HepG2 (cell line): Measurements from ENCODE around the gene DLL1. TPM values are rescaled to one million over a fixed set of nuclear protein-coding genes. Genes with fewer than 3 reads are reported as not detected.

Experiments used
- CC2D1A ChIP-seq: sonication (generic); formaldehyde crosslinking; IDR thresholded peaks from 2 replicates; pipeline ENCODE4 v1.8.1; 2023; ENCODE audit warnings: mild to moderate bottlenecking, missing genetic modification reagents
- KDM5B ChIP-seq: sonication (generic); formaldehyde crosslinking; IDR thresholded peaks from 2 replicates; pipeline ENCODE4 v1.4.0; 2020; ENCODE audit warnings: missing genetic modification reagents, mild to moderate bottlenecking, borderline replicate concordance
- MBNL3 ChIP-seq: fragments of 250-450 bp; sonication (Bioruptor Pico); conservative IDR thresholded peaks from 2 replicates; pipeline ENCODE4 v1.8.0; 2022; ENCODE audit warnings: mild to moderate bottlenecking, inconsistent platforms
- NAIF1 ChIP-seq: sonication (generic); formaldehyde crosslinking; IDR thresholded peaks from 2 replicates; pipeline ENCODE4 v1.5.0; 2020; ENCODE audit warnings: mild to moderate bottlenecking, missing genetic modification reagents, borderline replicate concordance
- NFYC ChIP-seq: IDR thresholded peaks from 2 replicates; pipeline ENCODE4 v1.6.1; 2016; ENCODE audit warnings: missing genetic modification reagents, missing compliant biosample characterization
- PHF8 ChIP-seq: sonication (generic); formaldehyde crosslinking; IDR thresholded peaks from 2 replicates; pipeline ENCODE4 v1.5.0; 2020; ENCODE audit warnings: missing genetic modification reagents
- PRDM10 ChIP-seq: sonication (generic); formaldehyde crosslinking; IDR thresholded peaks from 2 replicates; pipeline ENCODE4 v1.4.0; 2020; ENCODE audit warnings: low read depth, missing genetic modification reagents
- RFXANK ChIP-seq: IDR thresholded peaks from 2 replicates; pipeline ENCODE4 v1.6.1; 2016
- SMAD9 ChIP-seq: sonication (generic); formaldehyde crosslinking; IDR thresholded peaks from 2 replicates; pipeline ENCODE4 v1.5.1; 2020; ENCODE audit warnings: mild to moderate bottlenecking, missing genetic modification reagents
- TGIF2 ChIP-seq: IDR thresholded peaks from 2 replicates; pipeline ENCODE4 v1.6.1; 2016; ENCODE audit warnings: control low read depth, missing compliant biosample characterization
- TIGD3 ChIP-seq: sonication (generic); formaldehyde crosslinking; IDR thresholded peaks from 2 replicates; pipeline ENCODE4 v1.5.1; 2020; ENCODE audit warnings: mild to moderate bottlenecking, missing genetic modification reagents, borderline replicate concordance
- TOE1 ChIP-seq: sonication (generic); formaldehyde crosslinking; IDR thresholded peaks from 2 replicates; pipeline ENCODE4 v1.4.0; 2020; ENCODE audit warnings: mild to moderate bottlenecking, missing genetic modification reagents
- ZBED4 ChIP-seq: sonication (generic); formaldehyde crosslinking; IDR thresholded peaks from 2 replicates; pipeline ENCODE4 v1.4.0; 2020; ENCODE audit warnings: missing genetic modification reagents, borderline replicate concordance
- ZBTB26 ChIP-seq: IDR thresholded peaks from 2 replicates; pipeline ENCODE4 v1.6.1; 2016; ENCODE audit warnings: missing compliant biosample characterization, missing genetic modification reagents, borderline replicate concordance
- ZBTB46 ChIP-seq: sonication (generic); formaldehyde crosslinking; IDR thresholded peaks from 2 replicates; pipeline ENCODE4 v1.4.0; 2020; ENCODE audit warnings: mild to moderate bottlenecking, missing genetic modification reagents, borderline replicate concordance
- ZNF816 ChIP-seq: sonication (generic); formaldehyde crosslinking; IDR thresholded peaks from 2 replicates; pipeline ENCODE4 v1.8.0; 2022; ENCODE audit warnings: missing genetic modification reagents, mild to moderate bottlenecking, borderline replicate concordance
- polyA plus RNA-seq, 8 experiments: library from polyadenylated mRNA; depleted of rRNA in 3 of 8; stranded (reverse) in 7 of 8; unstranded in 1 of 8; fragments of >200 nt; fragmentation: Illumina TruSeq in 4 of 8; extraction: Trizol in 4 of 8; gene quantifications; 2 replicates each; pipeline versions ENCODE4 v1.2.1 to v1.2.3, GENCODE V29; 2011 to 2016; ENCODE audit warnings: low read depth in 4 of 8, missing spikeins in 1 of 8, mixed read lengths in 1 of 8; ENCODE audit not compliant: insufficient read depth in 1 of 8
- total RNA-seq, 5 experiments: library from RNA; depleted of rRNA; stranded (reverse); fragments of >200 nt; fragmentation: Illumina TruSeq; extraction: Trizol; gene quantifications; 2 replicates each; pipeline ENCODE4 v1.2.3, GENCODE V29; 2016; ENCODE audit warnings: low read depth in 1 of 5

DLL1 gene
- total and polyA plus RNA-seq, 2 of the 13 experiments (the other 11 are each of a cell fraction or from before 2014, with no cell fraction given), result not detected

- TF ChIP-seq ZBTB26 (CRISPR knock-in tag) (no peak), NFYC (CRISPR knock-in tag) (no peak), ZBED4 (CRISPR knock-in tag) (0 out of 2 replicates have a peak, but pooled peaks have one; percentile 9), TOE1 (CRISPR knock-in tag) (no peak), KDM5B (no peak), SMAD9 (CRISPR knock-in tag) (no peak), ZNF816 (CRISPR knock-in tag) (0 out of 2 replicates have a peak, but pooled peaks have one; percentile 5), MBNL3 (CRISPR knock-in tag) (no peak), TIGD3 (CRISPR knock-in tag) (no peak), RFXANK (no peak), PRDM10 (CRISPR knock-in tag) (no peak), ZBTB46 (CRISPR knock-in tag) (no peak), PHF8 (CRISPR knock-in tag) (no peak), CC2D1A (CRISPR knock-in tag) (0 out of 2 replicates have a peak, but pooled peaks have one; percentile 19), TGIF2 (CRISPR knock-in tag) (no peak), NAIF1 (CRISPR knock-in tag) (0 out of 2 replicates have a peak, but pooled peaks have one; percentile 57)
These were observed 15.0 kb upstream of the DLL1 start (continued) for GRCh38 chr6:170305805-170306323.
